ENCODE data around the gene BAHCC1.
A peak's percentile ranks its signal among the peaks of the same experiment; 100 is the strongest.

The BAHCC1 gene

DNA sequence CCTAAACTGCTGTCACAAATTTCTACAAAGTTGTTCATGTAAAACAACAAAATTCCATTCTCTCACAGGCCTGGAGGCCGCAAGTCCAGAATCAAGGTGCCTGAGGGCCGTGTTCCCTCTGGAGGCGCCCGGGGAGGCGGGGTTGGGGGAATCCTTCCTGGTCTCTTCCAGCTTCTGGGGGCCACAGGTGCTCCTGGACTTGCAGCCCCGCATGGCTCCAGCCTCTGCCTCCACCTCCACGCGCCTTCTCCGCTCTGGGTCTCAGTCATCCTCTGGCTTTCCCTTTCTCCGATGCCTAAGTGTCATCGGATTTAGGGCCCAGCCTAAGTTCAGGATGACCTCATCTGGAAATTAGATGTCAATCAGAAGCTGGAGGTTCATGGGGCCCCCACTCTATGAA lies 28.6 kb upstream of the BAHCC1 start:
- TF ChIP-seq, protein P1, sequence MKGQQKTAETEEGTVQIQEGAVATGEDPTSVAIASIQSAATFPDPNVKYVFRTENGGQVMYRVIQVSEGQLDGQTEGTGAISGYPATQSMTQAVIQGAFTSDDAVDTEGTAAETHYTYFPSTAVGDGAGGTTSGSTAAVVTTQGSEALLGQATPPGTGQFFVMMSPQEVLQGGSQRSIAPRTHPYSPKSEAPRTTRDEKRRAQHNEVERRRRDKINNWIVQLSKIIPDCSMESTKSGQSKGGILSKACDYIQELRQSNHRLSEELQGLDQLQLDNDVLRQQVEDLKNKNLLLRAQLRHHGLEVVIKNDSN (IDR thresholded peaks at IDR 0.05) = no peak
- TF ChIP-seq, protein P2, sequence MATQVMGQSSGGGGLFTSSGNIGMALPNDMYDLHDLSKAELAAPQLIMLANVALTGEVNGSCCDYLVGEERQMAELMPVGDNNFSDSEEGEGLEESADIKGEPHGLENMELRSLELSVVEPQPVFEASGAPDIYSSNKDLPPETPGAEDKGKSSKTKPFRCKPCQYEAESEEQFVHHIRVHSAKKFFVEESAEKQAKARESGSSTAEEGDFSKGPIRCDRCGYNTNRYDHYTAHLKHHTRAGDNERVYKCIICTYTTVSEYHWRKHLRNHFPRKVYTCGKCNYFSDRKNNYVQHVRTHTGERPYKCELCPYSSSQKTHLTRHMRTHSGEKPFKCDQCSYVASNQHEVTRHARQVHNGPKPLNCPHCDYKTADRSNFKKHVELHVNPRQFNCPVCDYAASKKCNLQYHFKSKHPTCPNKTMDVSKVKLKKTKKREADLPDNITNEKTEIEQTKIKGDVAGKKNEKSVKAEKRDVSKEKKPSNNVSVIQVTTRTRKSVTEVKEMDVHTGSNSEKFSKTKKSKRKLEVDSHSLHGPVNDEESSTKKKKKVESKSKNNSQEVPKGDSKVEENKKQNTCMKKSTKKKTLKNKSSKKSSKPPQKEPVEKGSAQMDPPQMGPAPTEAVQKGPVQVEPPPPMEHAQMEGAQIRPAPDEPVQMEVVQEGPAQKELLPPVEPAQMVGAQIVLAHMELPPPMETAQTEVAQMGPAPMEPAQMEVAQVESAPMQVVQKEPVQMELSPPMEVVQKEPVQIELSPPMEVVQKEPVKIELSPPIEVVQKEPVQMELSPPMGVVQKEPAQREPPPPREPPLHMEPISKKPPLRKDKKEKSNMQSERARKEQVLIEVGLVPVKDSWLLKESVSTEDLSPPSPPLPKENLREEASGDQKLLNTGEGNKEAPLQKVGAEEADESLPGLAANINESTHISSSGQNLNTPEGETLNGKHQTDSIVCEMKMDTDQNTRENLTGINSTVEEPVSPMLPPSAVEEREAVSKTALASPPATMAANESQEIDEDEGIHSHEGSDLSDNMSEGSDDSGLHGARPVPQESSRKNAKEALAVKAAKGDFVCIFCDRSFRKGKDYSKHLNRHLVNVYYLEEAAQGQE (IDR thresholded peaks at IDR 0.05; ENCODE audit: low read depth) = no peak
- TF ChIP-seq EGR1 (IDR thresholded peaks at IDR 0.05) (no peak), ZBTB7A (IDR thresholded peaks at IDR 0.05; ENCODE audit: low read depth) (no peak), TAF1 (IDR thresholded peaks at IDR 0.05; ENCODE audit: low read depth) (no peak), FOXM1 (IDR thresholded peaks at IDR 0.05; ENCODE audit: borderline replicate concordance, low read depth) (no peak), TEAD4 (IDR thresholded peaks at IDR 0.05) (no peak), CREB1 (IDR thresholded peaks at IDR 0.05; ENCODE audit: low read depth) (no peak), NFIC (IDR thresholded peaks at IDR 0.05) (no peak), CEBPB (IDR thresholded peaks at IDR 0.05) (no peak), YY1 (IDR thresholded peaks at IDR 0.05; ENCODE audit: low read depth) (no peak), RAD21 (IDR thresholded peaks at IDR 0.05; ENCODE audit: low read depth) (no peak), TCF12 (IDR thresholded peaks at IDR 0.05; ENCODE audit: low read depth) (no peak), EP300 (IDR thresholded peaks at IDR 0.05; ENCODE audit: borderline replicate concordance) (no peak)
- TF ChIP-seq, protein P3, sequence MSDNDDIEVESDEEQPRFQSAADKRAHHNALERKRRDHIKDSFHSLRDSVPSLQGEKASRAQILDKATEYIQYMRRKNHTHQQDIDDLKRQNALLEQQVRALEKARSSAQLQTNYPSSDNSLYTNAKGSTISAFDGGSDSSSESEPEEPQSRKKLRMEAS (IDR thresholded peaks at IDR 0.05) = no peak

DNA sequence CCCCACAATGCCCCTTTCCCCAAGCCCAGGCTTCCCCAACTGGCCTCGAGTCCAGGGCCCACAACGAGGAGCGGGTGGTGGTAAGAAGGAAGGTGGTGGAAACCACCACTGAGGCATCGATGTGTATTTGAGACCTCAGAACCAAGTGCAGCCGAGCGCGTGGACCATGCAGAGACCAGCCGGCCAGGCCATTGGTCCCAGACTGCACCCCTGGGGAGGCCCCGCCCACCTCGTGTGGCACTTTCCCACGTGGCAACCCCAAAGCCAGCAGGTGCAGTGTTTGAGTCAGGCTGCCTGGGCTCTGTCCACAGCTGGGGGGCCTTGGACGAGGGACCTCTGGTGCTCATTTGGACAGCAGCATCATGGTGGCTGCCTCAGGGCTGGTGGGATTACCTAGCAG lies 28.1 kb upstream of the BAHCC1 start:
- no peak for TF ChIP-seq EP300 (IDR thresholded peaks at IDR 0.05; ENCODE audit: borderline replicate concordance)
- TF ChIP-seq TEAD4 (IDR thresholded peaks at IDR 0.05) = no peak
- TF ChIP-seq CREB1 (IDR thresholded peaks at IDR 0.05; ENCODE audit: low read depth) = no peak
- TF ChIP-seq, protein P3 (IDR thresholded peaks at IDR 0.05) = peak; percentile 41
- TF ChIP-seq, protein P2 (IDR thresholded peaks at IDR 0.05; ENCODE audit: low read depth) = no peak

DNA sequence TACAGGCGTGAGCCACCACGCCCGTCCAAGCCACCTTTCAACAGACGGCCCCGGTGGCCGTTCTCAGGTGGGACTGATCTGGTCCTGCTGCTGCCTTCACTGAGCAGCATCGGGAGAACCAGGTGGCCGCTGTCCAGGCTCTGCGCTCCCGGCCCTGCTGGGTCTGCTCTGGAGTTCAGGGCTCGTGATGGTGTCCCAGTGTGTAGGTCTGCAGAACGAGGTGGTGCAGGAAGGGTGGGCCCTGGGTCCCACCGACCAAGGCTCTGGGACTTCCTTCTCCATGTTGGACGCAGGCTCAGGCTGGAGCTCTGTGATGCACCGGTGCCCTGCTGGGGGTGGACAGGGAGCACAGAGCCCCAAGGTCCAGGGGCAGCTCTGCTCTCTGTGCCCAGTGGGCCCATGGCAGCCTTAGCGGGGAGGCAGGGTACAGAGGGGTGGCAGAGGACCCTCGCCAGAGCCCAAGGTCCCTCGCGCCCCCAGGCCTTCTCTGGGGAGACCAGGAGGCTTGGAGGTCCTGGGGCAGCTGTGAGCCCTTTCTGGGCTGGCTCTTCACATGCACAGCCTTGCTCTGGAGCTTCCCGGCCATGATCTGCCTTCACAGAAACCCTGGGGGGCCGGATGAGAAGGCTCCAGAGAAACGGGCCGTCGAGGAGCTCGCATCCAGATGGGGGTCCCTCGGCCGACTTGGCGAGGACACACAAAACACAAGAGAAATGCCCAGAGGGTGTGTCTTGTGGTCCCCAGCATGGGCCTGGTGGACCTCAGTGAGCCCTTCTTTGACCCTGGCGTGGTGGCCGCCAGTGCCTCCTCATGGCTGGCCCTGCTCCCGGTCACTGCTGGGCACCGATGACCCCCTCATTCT lies 26.9 kb upstream of the BAHCC1 start:
- TF ChIP-seq NFIC (IDR thresholded peaks at IDR 0.05) (no peak), TAF1 (IDR thresholded peaks at IDR 0.05; ENCODE audit: low read depth) (no peak), YY1 (IDR thresholded peaks at IDR 0.05; ENCODE audit: low read depth) (no peak), CEBPB (IDR thresholded peaks at IDR 0.05) (no peak), CREB1 (IDR thresholded peaks at IDR 0.05; ENCODE audit: low read depth) (no peak), ZBTB7A (IDR thresholded peaks at IDR 0.05; ENCODE audit: low read depth) (no peak), TEAD4 (IDR thresholded peaks at IDR 0.05) (no peak), TCF12 (IDR thresholded peaks at IDR 0.05; ENCODE audit: low read depth) (no peak), EGR1 (IDR thresholded peaks at IDR 0.05) (no peak), RAD21 (IDR thresholded peaks at IDR 0.05; ENCODE audit: low read depth) (no peak), EP300 (IDR thresholded peaks at IDR 0.05; ENCODE audit: borderline replicate concordance) (no peak), FOXM1 (IDR thresholded peaks at IDR 0.05; ENCODE audit: borderline replicate concordance, low read depth) (no peak)
- TF ChIP-seq, protein P3 (IDR thresholded peaks at IDR 0.05) = no peak
- TF ChIP-seq, protein P2 (IDR thresholded peaks at IDR 0.05; ENCODE audit: low read depth) = no peak
- TF ChIP-seq, protein P1 (IDR thresholded peaks at IDR 0.05) = no peak

DNA sequence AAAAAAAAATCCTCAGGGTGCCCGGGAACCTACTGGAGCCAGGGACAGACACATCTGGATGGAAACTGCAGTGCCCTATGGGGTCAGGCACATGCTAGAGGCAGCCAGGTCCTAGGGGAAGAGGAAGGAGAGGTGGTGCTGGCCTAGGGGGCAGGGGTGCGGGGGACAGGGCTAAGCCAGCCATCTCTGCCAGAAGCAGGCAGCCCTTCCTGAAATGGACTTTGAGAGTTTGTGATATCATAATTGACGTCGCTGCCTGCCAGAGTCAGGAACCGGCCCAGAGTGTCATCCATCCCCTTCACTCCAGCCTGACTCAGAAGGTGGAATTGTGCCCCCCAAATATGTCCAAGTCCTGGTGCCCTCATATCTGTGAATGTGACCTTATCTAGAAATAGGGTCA lies 25.0 kb upstream of the BAHCC1 start:
- TF ChIP-seq YY1 (IDR thresholded peaks at IDR 0.05; ENCODE audit: low read depth) = no peak
- no peak for TF ChIP-seq ZBTB7A (IDR thresholded peaks at IDR 0.05; ENCODE audit: low read depth)
- no peak for TF ChIP-seq CEBPB (IDR thresholded peaks at IDR 0.05)
- TF ChIP-seq TEAD4 (IDR thresholded peaks at IDR 0.05) = no peak
- TF ChIP-seq NFIC (IDR thresholded peaks at IDR 0.05) = no peak
- TF ChIP-seq TAF1 (IDR thresholded peaks at IDR 0.05; ENCODE audit: low read depth) = no peak
- TF ChIP-seq, protein P2 (IDR thresholded peaks at IDR 0.05; ENCODE audit: low read depth) = no peak
- TF ChIP-seq EGR1 (IDR thresholded peaks at IDR 0.05) = no peak
